NCI-H69 (cell line): ENCODE data around the gene ST7.
"Not testable (repeated sequence)": the region's sequence is repeated elsewhere in the genome, so short reads cannot be mapped to it uniquely, and the experiment has no call there.

Experiments used
- DNase-seq: peaks from one replicate; lab custom pipeline; 2025; lab: John Stamatoyannopoulos, UW

ST7 gene

GRCh38 chr7:117009705-117010361 is 56.5 kb downstream of the ST7 start:
- no peak for DNase-seq

GRCh38 chr7:117010375-117011133 is 57.3 kb downstream of the ST7 start:
- DNase-seq, result no peak

- no peak for DNase-seq
Measured at GRCh38 chr7:117011419-117012260, 58.3 kb downstream of the ST7 start.

- DNase-seq, result no peak
Measured at GRCh38 chr7:117012284-117012683, 59.0 kb downstream of the ST7 start.

- peak; percentile 72 for DNase-seq
Measured at GRCh38 chr7:117012696-117013095, 59.4 kb downstream of the ST7 start.

GRCh38 chr7:117014099-117014656 is 60.9 kb downstream of the ST7 start:
- peak; percentile 25 for DNase-seq

- DNase-seq, result peak; percentile 65
Measured at GRCh38 chr7:117014673-117015133, 61.4 kb downstream of the ST7 start.

- peak; percentile 51 for DNase-seq
Measured at GRCh38 chr7:117015258-117016184, 62.2 kb downstream of the ST7 start.

- DNase-seq, result no peak
Measured at GRCh38 chr7:117017017-117017451, 63.7 kb downstream of the ST7 start.

- DNase-seq, result peak; percentile 23
Measured at GRCh38 chr7:117017702-117018266, 64.5 kb downstream of the ST7 start.

GRCh38 chr7:117018713-117019112 is 65.4 kb downstream of the ST7 start:
- DNase-seq, result peak; percentile 60

GRCh38 chr7:117019287-117019686 is 66.0 kb downstream of the ST7 start:
- DNase-seq, result peak; percentile 22

GRCh38 chr7:117019786-117020590 is 66.7 kb downstream of the ST7 start:
- DNase-seq, result peak; percentile 99

- peak; percentile 86 for DNase-seq
Measured at GRCh38 chr7:117020591-117020973, 67.3 kb downstream of the ST7 start.

- DNase-seq, result peak; percentile 16
Measured at GRCh38 chr7:117021366-117021765, 68.1 kb downstream of the ST7 start.

- peak; percentile 13 for DNase-seq
Measured at GRCh38 chr7:117021986-117022385, 68.7 kb downstream of the ST7 start.

GRCh38 chr7:117023325-117023854 is 70.1 kb downstream of the ST7 start:
- peak; percentile 17 for DNase-seq

GRCh38 chr7:117024811-117025210 is 71.5 kb downstream of the ST7 start:
- no peak for DNase-seq

GRCh38 chr7:117025891-117026290 is 72.6 kb downstream of the ST7 start:
- DNase-seq, result peak; percentile 41

GRCh38 chr7:117030346-117030745 is 77.0 kb downstream of the ST7 start:
- DNase-seq, result not testable (repeated sequence)
